OCI-LY3 (cell line): ENCODE results near the gene SERINC3.

Experiments
- H2AFZ ChIP-seq: fragments of 200-600, 300-600 bp; shearing (Covaris generic); 2 replicates; pipeline ENCODE4 v1.6.0; 2014; ENCODE audit warnings: antibody characterized with exemption, low read depth, low read length
- H3K27ac ChIP-seq: fragments of 200-600, 300-600 bp; sonication (generic); 2 replicates; pipeline ENCODE4 v1.5.1; 2014; ENCODE audit warnings: mild to moderate bottlenecking, low read length, moderate library complexity, mixed read lengths
- H3K27me3 ChIP-seq: fragments of 200-600, 300-600 bp; sonication (generic); 2 replicates; pipeline ENCODE4 v1.6.1; 2014; ENCODE audit warnings: low read depth, low read length, mixed read lengths
- H3K36me3 ChIP-seq: fragments of 200-600, 300-600 bp; sonication (generic); replicated peaks from 2 replicates; pipeline ENCODE3; 2014; ENCODE audit warnings: low read depth, low read length, mixed read lengths
- H3K4me1 ChIP-seq: fragments of 300-600, 200-600 bp; sonication (generic); 2 replicates; pipeline ENCODE4 v1.6.1; 2014; ENCODE audit warnings: low read length, mixed read lengths
- H3K4me2 ChIP-seq: fragments of 200-600, 300-600 bp; sonication (generic); 2 replicates; pipeline ENCODE4 v1.6.1; 2014; ENCODE audit warnings: low read length, mixed read lengths
- H3K4me3 ChIP-seq: fragments of 300-600, 200-600 bp; sonication (generic); 2 replicates; pipeline ENCODE4 v1.5.1; 2014; ENCODE audit warnings: antibody characterized with exemption, mild to moderate bottlenecking, low read length, moderate library complexity
- H3K79me2 ChIP-seq: fragments of 300-600, 200-600 bp; shearing (Covaris generic); 2 replicates; pipeline ENCODE4 v1.6.1; 2014; ENCODE audit warnings: mild to moderate bottlenecking, low read length, mixed read lengths
- H3K9ac ChIP-seq: fragments of 300-600, 200-600 bp; shearing (Covaris generic); 2 replicates; pipeline ENCODE4 v1.6.0; 2014; ENCODE audit warnings: mild to moderate bottlenecking, low read length, moderate library complexity
- H3K9me3 ChIP-seq: fragments of 200-600, 300-600 bp; shearing (Covaris generic); 2 replicates; pipeline ENCODE4 v1.6.1; 2014; ENCODE audit warnings: low read length, mixed read lengths; ENCODE audit not compliant: insufficient read depth
- H4K20me1 ChIP-seq: fragments of 200-600, 300-600 bp; sonication (generic); 2 replicates; pipeline ENCODE4 v1.6.1; 2016; ENCODE audit warnings: low read length, mixed read lengths; ENCODE audit not compliant: insufficient read depth
- CTCF ChIP-seq: fragments of 200-600, 300-600 bp; sonication (generic); IDR thresholded peaks from 2 replicates; pipeline ENCODE4 v1.5.1; 2014; ENCODE audit warnings: antibody characterized with exemption, low read length, low read depth
- EZH2phosphoT487 ChIP-seq: fragments of 200-600 bp; shearing (Covaris generic); IDR thresholded peaks from 2 replicates; pipeline ENCODE4 v1.6.1; 2018; ENCODE audit warnings: antibody characterized with exemption, mixed run types, low read depth

The SERINC3 gene

GRCh38 chr20:44470327-44470726 lies 51.5 kb downstream of the SERINC3 start:
- no peaks in the 10 kb centered on the region for H3K9me3 ChIP-seq
- no peak overlapping the region for H3K27ac ChIP-seq
- H3K27me3 ChIP-seq: peaks cover 40% of the 10 kb centered on the region
- no peaks in the 10 kb centered on the region for H3K79me2 ChIP-seq
- no peak for TF ChIP-seq CTCF
- H3K36me3 ChIP-seq: no peaks in the 10 kb centered on the region
- H3K4me3 ChIP-seq: no peak overlapping the region
- no peak overlapping the region for H3K4me2 ChIP-seq
- H2AFZ ChIP-seq: no peak overlapping the region
- H3K4me1 ChIP-seq: peaks cover 4% of the 10 kb centered on the region
- no peaks in the 10 kb centered on the region for H4K20me1 ChIP-seq
- H3K9ac ChIP-seq: no peak overlapping the region

- Histone ChIP-seq H4K20me1 (no peaks in the 10 kb centered on the region), H3K9me3 (no peaks in the 10 kb centered on the region), H3K4me2 (no peak overlapping the region), H3K4me3 (no peak overlapping the region), H2AFZ (no peak overlapping the region), H3K36me3 (no peaks in the 10 kb centered on the region), H3K27ac (no peak overlapping the region), H3K9ac (no peak overlapping the region), H3K27me3 (peaks cover 47% of the 10 kb centered on the region), H3K4me1 (no peaks in the 10 kb centered on the region), H3K79me2 (no peaks in the 10 kb centered on the region)
- no peak for TF ChIP-seq EZH2phosphoT487
- TF ChIP-seq CTCF: no peak
Measured at GRCh38 chr20:44468044-44468782, 53.7 kb downstream of the SERINC3 start.

GRCh38 chr20:44467289-44467883 lies 54.5 kb downstream of the SERINC3 start:
- Histone ChIP-seq H3K79me2 (no peaks in the 10 kb centered on the region), H3K27ac (no peak overlapping the region), H3K9me3 (no peaks in the 10 kb centered on the region), H3K4me2 (no peak overlapping the region), H3K4me1 (no peaks in the 10 kb centered on the region), H4K20me1 (no peaks in the 10 kb centered on the region), H3K27me3 (peaks cover 47% of the 10 kb centered on the region), H3K4me3 (no peak overlapping the region), H3K9ac (no peak overlapping the region), H3K36me3 (no peaks in the 10 kb centered on the region), H2AFZ (no peak overlapping the region)
- no peak for TF ChIP-seq CTCF
- TF ChIP-seq EZH2phosphoT487: no peak

- no peaks in the 10 kb centered on the region for H4K20me1 ChIP-seq
- no peaks in the 10 kb centered on the region for H3K9me3 ChIP-seq
- no peaks in the 10 kb centered on the region for H3K4me1 ChIP-seq
- H3K4me2 ChIP-seq: no peak overlapping the region
- H3K27ac ChIP-seq: no peak overlapping the region
- H2AFZ ChIP-seq: no peak overlapping the region
- no peak overlapping the region for H3K9ac ChIP-seq
- no peaks in the 10 kb centered on the region for H3K36me3 ChIP-seq
- no peak for TF ChIP-seq CTCF
- no peak for TF ChIP-seq EZH2phosphoT487
- H3K27me3 ChIP-seq: peaks cover 36% of the 10 kb centered on the region
- H3K4me3 ChIP-seq: no peak overlapping the region
- H3K79me2 ChIP-seq: no peaks in the 10 kb centered on the region
Measured at GRCh38 chr20:44465001-44465560, 56.8 kb downstream of the SERINC3 start.
